Activated CD4-positive, CD25-positive, alpha-beta regulatory T cell treated with anti-CD3 and anti-CD28 coated beads, Interleukin-2, amount 50 U/mL, for 24 hours (primary cell): ENCODE data around the gene MEGF10.
"Not testable (repeated sequence)": the region's sequence is repeated elsewhere in the genome, so short reads cannot be mapped to it uniquely, and the experiment has no call there.

Experiments
- ATAC-seq, 2 donors: fragments of 150-1000 bp; cut with Tn5 transposase; one replicate each; pipeline ENCODE4 v1.10.0; 2021; ENCODE audit warnings: mild to moderate bottlenecking in 1 of 2, moderate library complexity in 1 of 2

The MEGF10 gene

DNA sequence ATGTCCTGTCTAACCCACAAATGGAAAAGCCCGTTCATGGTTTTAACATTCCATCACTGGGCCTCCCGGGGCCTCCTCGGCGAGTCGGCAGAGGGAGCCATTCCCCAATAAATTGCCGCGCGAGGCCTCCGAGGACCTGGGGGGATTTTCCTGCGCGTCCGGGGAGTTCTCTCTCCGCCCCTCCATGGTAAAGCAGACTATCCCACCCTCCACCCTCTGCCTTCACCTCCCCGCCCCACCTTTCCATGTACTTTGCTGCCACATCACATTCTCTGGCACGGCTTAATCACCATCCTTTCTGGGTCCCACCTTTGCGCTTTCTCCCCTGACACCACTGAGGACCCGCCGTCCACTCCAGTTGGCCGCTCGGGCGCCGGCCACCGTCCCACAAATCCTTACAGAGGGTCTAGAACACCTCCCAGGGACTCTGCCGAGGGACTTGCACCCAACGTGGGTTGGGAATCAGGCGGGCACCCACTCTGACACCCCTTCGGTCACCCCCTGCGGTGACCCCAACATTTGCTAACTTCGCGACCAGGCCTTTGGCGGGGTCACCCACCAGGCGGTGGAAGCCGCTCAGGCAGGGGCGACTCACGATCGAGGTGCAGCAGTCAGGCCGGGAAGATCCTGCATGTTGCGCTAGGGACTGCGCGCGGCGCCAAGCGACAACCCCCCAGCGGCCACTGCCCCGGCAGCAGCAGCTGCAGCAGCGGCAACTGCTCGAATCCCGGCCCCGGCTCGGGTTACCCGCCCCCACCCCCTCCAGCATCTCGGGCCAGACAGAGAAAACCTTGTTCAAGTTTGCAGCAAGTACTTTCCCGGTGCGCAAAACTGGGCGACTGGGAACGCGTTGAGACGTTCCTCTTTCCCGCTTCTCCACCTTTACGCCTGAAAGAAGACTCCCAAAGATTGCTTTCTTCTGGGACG lies at the start of gene MEGF10:
MEGF10 (plus strand) TSS at position 778 of the 927 bp plus-strand sequence. CDS start 40,513 bp downstream, outside the sequence.
- ATAC-seq = no peak

DNA sequence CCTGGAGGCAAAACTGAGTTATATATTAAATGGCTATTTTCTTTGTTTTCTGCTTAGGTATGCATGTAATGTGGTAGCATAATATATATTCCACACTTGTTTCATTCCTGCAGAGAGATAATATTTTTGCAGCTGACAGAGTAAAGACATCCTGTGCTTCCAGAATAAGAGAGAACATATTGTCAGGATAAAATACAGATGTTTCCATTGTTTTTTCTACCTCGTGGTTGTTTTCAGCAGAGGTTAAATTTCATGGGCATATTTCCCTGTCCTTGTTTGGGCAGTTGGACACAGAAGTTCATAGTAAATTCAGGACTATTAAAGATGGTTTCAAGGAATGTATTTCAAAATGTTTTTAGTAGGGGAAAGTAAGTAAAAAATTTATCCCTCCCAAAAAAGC lies 47.6 kb upstream of the MEGF10 start:
- no peak for ATAC-seq

- no peak for ATAC-seq
These were observed 35.8 kb upstream of the MEGF10 start for GRCh38 chr5:127254729-127255284.

GRCh38 chr5:127256886-127257597 lies 33.6 kb upstream of the MEGF10 start:
- no peak for ATAC-seq

GRCh38 chr5:127260686-127261085 lies 29.9 kb upstream of the MEGF10 start:
- ATAC-seq = no peak

GRCh38 chr5:127265473-127265872 lies 25.1 kb upstream of the MEGF10 start:
- not testable (repeated sequence) for ATAC-seq

DNA sequence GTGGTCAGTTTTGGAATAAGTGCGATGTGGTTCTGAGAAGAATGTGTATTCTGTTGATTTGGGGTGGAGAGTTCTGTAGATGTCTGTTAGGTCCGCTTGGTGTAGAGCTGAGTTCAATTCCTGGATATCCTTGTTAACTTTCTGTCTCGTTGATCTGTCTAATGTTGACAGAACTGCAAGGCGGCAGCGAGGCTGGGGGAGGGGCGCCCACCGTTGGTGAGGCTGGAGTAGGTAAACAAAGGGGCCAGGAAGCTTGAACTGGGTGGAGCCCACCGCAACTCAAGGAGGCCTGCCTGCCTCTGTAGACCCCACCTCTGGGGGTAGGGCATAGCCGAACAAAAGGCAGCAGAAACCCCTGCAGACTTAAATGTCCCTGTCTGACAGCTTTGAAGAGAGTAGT lies 22.3 kb upstream of the MEGF10 start:
- ATAC-seq = not testable (repeated sequence)

GRCh38 chr5:127270713-127271112 lies 19.9 kb upstream of the MEGF10 start:
- not testable (repeated sequence) for ATAC-seq

- no peak for ATAC-seq
These were observed 14.9 kb upstream of the MEGF10 start for GRCh38 chr5:127275641-127276193.

- no peak for ATAC-seq
These were observed 9.9 kb upstream of the MEGF10 start for GRCh38 chr5:127280491-127281220.

DNA sequence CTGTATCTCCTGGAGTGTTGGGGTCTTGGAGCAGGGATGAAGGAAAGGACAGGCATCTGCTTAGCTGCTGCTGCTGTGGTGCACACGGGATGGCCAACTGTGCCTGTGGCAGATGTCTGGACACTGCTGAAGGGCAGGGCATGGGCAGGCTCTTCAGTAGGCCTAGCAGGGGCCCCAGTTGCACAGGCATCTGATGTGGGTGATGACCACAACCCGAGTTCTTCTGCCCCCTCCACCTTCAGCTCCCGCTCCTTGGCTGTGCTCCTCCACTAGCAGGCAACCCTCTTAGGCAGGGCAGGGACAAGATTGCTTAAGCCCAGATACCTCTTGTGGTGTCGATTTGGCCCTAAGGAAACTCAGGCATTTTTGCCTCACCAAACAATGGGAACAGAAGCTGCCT lies 9.0 kb upstream of the MEGF10 start:
- no peak for ATAC-seq

GRCh38 chr5:127288676-127289075 lies 1.9 kb upstream of the MEGF10 start:
- no peak for ATAC-seq

- ATAC-seq = no peak
These were observed 524 bp downstream of the MEGF10 start for GRCh38 chr5:127290946-127291693.

DNA sequence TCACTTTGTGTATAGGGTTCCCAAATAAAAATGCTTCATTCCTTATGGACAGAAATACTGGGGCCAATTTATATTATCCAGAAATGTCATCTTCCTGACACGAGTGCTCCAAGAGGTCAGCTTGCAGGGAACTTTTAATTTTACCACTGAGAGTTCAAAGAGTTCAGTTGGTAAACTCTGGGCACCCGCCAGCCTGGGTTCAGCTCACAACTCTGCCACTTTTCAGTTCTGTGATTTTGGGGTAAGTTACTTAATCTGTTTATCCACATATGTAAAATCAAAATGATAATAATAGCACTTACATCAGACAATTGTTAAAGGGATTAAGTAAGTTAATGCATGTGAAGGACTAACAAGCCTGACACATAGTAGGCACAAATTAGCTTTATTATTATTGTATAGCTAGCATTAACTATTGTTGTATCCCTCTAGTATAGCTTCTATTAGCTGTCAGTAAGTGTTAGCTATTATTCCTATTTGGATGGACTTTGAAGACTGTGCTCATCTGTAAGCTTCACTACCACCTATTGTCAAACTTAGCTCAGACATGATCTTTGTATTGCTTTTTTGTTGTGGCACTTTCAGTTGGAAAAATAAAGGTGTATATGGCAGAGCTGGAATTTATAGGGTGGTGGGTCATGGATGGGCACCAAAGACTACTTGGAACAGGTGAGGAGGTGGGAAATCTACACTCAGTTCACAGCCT lies 1.6 kb downstream of the MEGF10 start:
- no peak for ATAC-seq

GRCh38 chr5:127293373-127293772 lies 2.8 kb downstream of the MEGF10 start:
- ATAC-seq = no peak

- no peak for ATAC-seq
These were observed 4.2 kb downstream of the MEGF10 start for GRCh38 chr5:127294829-127295228.

DNA sequence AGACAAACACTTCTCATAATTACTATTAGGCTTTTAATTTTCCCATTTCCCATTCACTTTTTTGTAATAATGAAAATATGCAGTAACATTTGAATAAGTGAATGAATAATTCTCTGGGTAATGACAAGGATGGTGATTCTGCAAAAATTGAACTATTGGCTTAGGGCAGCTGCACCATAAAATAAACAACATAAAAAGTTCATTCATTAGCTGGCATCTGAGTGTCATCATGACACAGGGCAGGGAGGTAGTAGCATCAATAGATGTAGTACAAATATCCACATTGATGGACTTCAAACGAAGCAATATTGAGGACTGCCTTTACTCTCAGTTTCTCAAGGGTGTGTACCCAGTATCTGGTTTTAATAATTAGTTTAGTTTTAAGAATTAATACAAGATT lies 4.9 kb downstream of the MEGF10 start:
- ATAC-seq = no peak

- no peak for ATAC-seq
These were observed 5.7 kb downstream of the MEGF10 start for GRCh38 chr5:127296321-127296720.

GRCh38 chr5:127296894-127297293 lies 6.3 kb downstream of the MEGF10 start:
- ATAC-seq = not testable (repeated sequence)

GRCh38 chr5:127297348-127298035 lies 6.9 kb downstream of the MEGF10 start:
- no peak for ATAC-seq
